ENCODE measurements around the gene CDC20B. TPM values are rescaled to one million over a fixed set of nuclear protein-coding genes. Genes with fewer than 3 reads are reported as not detected.

The CDC20B gene
- total and polyA plus RNA-seq, 2 of the 8 experiments (the other 6 are each of a cell fraction or from before 2014, with no cell fraction given), result 0.06 TPM; not detected in 1

GRCh38 chr5:55136521-55136920 is 36.5 kb downstream of the CDC20B start (continued):
- TF ChIP-seq, protein P1, sequence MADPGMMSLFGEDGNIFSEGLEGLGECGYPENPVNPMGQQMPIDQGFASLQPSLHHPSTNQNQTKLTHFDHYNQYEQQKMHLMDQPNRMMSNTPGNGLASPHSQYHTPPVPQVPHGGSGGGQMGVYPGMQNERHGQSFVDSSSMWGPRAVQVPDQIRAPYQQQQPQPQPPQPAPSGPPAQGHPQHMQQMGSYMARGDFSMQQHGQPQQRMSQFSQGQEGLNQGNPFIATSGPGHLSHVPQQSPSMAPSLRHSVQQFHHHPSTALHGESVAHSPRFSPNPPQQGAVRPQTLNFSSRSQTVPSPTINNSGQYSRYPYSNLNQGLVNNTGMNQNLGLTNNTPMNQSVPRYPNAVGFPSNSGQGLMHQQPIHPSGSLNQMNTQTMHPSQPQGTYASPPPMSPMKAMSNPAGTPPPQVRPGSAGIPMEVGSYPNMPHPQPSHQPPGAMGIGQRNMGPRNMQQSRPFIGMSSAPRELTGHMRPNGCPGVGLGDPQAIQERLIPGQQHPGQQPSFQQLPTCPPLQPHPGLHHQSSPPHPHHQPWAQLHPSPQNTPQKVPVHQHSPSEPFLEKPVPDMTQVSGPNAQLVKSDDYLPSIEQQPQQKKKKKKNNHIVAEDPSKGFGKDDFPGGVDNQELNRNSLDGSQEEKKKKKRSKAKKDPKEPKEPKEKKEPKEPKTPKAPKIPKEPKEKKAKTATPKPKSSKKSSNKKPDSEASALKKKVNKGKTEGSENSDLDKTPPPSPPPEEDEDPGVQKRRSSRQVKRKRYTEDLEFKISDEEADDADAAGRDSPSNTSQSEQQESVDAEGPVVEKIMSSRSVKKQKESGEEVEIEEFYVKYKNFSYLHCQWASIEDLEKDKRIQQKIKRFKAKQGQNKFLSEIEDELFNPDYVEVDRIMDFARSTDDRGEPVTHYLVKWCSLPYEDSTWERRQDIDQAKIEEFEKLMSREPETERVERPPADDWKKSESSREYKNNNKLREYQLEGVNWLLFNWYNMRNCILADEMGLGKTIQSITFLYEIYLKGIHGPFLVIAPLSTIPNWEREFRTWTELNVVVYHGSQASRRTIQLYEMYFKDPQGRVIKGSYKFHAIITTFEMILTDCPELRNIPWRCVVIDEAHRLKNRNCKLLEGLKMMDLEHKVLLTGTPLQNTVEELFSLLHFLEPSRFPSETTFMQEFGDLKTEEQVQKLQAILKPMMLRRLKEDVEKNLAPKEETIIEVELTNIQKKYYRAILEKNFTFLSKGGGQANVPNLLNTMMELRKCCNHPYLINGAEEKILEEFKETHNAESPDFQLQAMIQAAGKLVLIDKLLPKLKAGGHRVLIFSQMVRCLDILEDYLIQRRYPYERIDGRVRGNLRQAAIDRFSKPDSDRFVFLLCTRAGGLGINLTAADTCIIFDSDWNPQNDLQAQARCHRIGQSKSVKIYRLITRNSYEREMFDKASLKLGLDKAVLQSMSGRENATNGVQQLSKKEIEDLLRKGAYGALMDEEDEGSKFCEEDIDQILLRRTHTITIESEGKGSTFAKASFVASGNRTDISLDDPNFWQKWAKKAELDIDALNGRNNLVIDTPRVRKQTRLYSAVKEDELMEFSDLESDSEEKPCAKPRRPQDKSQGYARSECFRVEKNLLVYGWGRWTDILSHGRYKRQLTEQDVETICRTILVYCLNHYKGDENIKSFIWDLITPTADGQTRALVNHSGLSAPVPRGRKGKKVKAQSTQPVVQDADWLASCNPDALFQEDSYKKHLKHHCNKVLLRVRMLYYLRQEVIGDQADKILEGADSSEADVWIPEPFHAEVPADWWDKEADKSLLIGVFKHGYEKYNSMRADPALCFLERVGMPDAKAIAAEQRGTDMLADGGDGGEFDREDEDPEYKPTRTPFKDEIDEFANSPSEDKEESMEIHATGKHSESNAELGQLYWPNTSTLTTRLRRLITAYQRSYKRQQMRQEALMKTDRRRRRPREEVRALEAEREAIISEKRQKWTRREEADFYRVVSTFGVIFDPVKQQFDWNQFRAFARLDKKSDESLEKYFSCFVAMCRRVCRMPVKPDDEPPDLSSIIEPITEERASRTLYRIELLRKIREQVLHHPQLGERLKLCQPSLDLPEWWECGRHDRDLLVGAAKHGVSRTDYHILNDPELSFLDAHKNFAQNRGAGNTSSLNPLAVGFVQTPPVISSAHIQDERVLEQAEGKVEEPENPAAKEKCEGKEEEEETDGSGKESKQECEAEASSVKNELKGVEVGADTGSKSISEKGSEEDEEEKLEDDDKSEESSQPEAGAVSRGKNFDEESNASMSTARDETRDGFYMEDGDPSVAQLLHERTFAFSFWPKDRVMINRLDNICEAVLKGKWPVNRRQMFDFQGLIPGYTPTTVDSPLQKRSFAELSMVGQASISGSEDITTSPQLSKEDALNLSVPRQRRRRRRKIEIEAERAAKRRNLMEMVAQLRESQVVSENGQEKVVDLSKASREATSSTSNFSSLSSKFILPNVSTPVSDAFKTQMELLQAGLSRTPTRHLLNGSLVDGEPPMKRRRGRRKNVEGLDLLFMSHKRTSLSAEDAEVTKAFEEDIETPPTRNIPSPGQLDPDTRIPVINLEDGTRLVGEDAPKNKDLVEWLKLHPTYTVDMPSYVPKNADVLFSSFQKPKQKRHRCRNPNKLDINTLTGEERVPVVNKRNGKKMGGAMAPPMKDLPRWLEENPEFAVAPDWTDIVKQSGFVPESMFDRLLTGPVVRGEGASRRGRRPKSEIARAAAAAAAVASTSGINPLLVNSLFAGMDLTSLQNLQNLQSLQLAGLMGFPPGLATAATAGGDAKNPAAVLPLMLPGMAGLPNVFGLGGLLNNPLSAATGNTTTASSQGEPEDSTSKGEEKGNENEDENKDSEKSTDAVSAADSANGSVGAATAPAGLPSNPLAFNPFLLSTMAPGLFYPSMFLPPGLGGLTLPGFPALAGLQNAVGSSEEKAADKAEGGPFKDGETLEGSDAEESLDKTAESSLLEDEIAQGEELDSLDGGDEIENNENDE (IDR thresholded peaks at IDR 0.05; ENCODE audit: insufficient replicate concordance, low read length), result no peak

Measured in H1 (cell line).